Activated T-helper 2 cell treated with anti-CD3 and anti-CD28 coated beads, Interferon-gamma antibody, Interleukin-2, Interleukin-4, amounts not matched to agents 10 μg/mL and 5 μg/mL and 100 μg/mL, durations not matched to agents 14 hours and 24 hours and 36 hours (primary cell): Measurements from ENCODE around the gene AHCYL1. TPM values are rescaled to one million over a fixed set of nuclear protein-coding genes. Genes with fewer than 3 reads are reported as not detected.

Source experiments
- DNase-seq: peaks from one replicate; pipeline ENCODE4 v3.0.0; 2021; ENCODE audit warnings: low spot score
- H3K27ac Mint-ChIP-seq: one replicate; pipeline ENCODE4 v1.8.0; 2021; ENCODE audit warnings: mixed read lengths
- H3K27me3 Mint-ChIP-seq: one replicate; pipeline ENCODE4 v1.8.0; 2021; ENCODE audit warnings: low read depth, mixed read lengths
- H3K36me3 Mint-ChIP-seq: one replicate; pipeline ENCODE4 v1.8.0; 2021; ENCODE audit warnings: low read depth, mixed read lengths
- H3K4me1 Mint-ChIP-seq: one replicate; pipeline ENCODE4 v1.8.0; 2021; ENCODE audit warnings: low read depth, mixed read lengths
- H3K4me3 Mint-ChIP-seq: one replicate; pipeline ENCODE4 v1.8.0; 2021; ENCODE audit warnings: low read depth, mild to moderate bottlenecking, moderate library complexity, mixed read lengths
- H3K9me3 Mint-ChIP-seq: one replicate; pipeline ENCODE4 v1.8.0; 2021; ENCODE audit warnings: mixed read lengths
- intact Hi-C: fragments of 100-400 bp; cut with micrococcal nuclease; formaldehyde crosslinking; loops from one replicate; pipeline ENCODE4 v1.15.1; 2023
- total RNA-seq: library from RNA; stranded (reverse); gene quantifications from 2 replicates; pipeline ENCODE4 v1.2.3, GENCODE V29; 2022

Gene AHCYL1
- total RNA-seq, 1 donor from 2014 or later: 85.8 TPM

DNA sequence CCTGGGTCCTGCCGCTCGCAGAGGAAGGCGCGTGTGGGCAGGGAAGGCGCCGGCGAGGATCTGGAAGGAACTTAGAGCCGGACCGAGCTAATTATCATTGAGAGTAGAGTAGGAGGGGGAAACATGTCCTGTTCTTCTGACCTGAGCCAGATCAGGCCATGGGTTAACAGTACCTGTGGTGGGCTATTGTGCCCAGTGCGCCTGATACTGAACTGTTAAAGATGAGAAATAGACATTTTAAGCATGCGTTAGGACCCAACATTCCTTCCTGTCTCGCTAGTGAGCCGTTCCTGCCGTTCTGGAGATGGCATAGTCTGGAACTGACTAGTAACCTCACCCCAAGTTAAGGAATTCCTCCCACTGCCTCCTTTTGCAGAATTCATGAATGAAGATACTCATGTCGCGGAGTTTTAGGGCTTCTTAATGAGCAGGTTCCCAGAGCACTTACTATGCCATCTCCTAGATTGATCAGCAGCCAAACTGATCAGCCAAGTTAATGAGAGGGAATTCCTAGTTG lies 50.7 kb downstream of the AHCYL1 start:
- peaks cover 28% of the 10 kb centered on the region for H3K36me3 Mint-ChIP-seq

DNA sequence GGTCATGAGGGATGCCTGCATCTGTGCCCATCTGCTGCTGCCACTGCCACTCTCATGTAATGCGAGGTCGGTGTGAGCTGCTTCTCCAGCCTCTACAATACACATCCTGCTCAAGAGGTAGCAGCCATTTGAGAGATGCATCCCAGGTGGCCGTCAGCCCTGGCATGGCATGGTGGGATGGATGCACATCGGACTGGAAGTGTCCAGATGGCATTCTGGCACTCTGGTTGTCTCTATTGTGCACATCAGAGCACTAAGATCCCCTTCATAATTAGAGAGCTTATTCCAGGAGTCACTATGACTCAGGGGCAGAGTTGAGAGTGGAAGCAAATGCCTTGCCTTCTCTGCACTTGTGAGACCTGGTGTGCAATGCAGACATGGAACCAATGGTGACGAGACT lies 53.7 kb downstream of the AHCYL1 start:
- no peaks in the 10 kb centered on the region for H3K27me3 Mint-ChIP-seq
- H3K4me1 Mint-ChIP-seq: peaks cover 25% of the 10 kb centered on the region

More for the DNA sequence above, 50.7 kb downstream of the AHCYL1 start:
- intact Hi-C loops: loop anchor here (2.0 kb wide), 2 partner anchors 304 to 414 kb away; partner anchors contain the start of gene RBM15
- peaks cover 38% of the 10 kb centered on the region for H3K4me1 Mint-ChIP-seq
- H3K27ac Mint-ChIP-seq: peak overlapping the region; percentile 64
- no peak for DNase-seq
- no peaks in the 10 kb centered on the region for H3K27me3 Mint-ChIP-seq
- H3K9me3 Mint-ChIP-seq: no peaks in the 10 kb centered on the region
- peak overlapping the region; percentile 90 for H3K4me3 Mint-ChIP-seq

DNA sequence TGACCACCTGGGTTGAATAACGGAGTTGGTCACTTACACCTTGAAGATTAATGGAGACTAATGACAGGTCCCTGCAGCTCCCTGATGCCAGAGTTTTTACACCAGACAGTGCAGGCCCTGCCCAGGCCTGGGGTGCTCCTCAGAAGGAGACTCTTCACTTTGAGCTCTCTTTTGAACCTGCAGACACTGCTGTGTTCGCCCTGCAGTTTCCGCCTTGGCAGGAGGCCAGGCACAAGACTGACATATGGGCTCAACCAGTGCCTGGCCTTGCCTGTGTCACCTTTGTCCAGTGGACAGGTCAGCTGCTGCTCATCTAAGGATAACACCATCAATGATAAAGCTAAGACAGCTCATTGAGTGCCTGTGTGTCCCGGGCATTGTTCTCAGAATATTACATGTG lies 55.1 kb downstream of the AHCYL1 start:
- H3K36me3 Mint-ChIP-seq: peaks cover 64% of the 10 kb centered on the region
- H3K27me3 Mint-ChIP-seq: no peaks in the 10 kb centered on the region
- H3K9me3 Mint-ChIP-seq: no peaks in the 10 kb centered on the region
- H3K4me3 Mint-ChIP-seq: no peak overlapping the region
- DNase-seq: no peak
- intact Hi-C loops: no loop called here
- H3K27ac Mint-ChIP-seq: no peak overlapping the region
- H3K4me1 Mint-ChIP-seq: peaks cover 17% of the 10 kb centered on the region

More for the DNA sequence above, 53.7 kb downstream of the AHCYL1 start:
- no peak for DNase-seq
- intact Hi-C loops: no loop called here
- Mint-ChIP-seq H3K4me3 (no peak overlapping the region), H3K27ac (no peak overlapping the region), H3K9me3 (no peaks in the 10 kb centered on the region), H3K36me3 (peaks cover 54% of the 10 kb centered on the region)

DNA sequence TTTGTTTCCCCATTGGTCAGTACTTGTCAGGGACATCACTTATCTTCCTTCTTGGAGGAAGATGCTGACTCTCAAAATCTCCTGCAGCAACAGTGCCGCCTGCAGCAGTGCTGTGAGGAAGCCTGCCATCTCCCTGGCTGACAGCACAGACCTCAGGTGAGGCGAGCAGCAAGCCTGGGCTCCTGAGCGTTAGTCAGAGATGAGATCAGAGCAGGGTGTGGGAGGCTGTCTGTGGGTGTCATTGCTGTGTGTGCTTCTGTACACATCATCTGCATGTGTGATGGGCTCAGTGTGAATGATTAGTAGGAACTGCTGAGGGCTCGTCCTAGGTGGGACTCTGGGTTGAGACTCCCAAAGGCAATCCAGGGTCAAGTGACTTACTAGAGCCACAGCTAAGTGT lies 56.0 kb downstream of the AHCYL1 start:
- H3K27ac Mint-ChIP-seq: no peak overlapping the region
- intact Hi-C loops: no loop called here
- no peak overlapping the region for H3K4me3 Mint-ChIP-seq
- peaks cover 67% of the 10 kb centered on the region for H3K36me3 Mint-ChIP-seq
- peaks cover 11% of the 10 kb centered on the region for H3K4me1 Mint-ChIP-seq
- no peaks in the 10 kb centered on the region for H3K27me3 Mint-ChIP-seq
- no peaks in the 10 kb centered on the region for H3K9me3 Mint-ChIP-seq
- no peak for DNase-seq

DNA sequence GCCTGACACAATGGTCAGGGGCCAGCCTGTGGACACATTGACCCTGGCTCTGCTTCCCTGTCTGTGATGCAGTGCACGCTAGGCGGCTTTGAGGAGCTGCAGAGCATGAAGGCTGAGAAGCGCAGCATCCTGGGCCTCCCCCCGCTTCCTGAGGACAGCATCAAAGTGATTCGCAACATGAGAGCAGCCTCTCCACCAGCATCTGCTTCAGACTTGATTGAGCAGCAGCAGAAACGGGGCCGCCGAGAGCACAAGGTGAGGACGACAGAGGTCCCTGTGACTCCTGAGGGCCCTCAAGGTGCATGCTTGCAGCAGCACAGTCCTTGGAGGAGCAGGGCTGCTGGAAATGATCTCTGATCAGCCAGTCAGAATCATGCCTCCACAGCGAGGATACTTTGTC lies 58.5 kb downstream of the AHCYL1 start:
- Mint-ChIP-seq H3K4me3 (no peak overlapping the region), H3K36me3 (peaks cover 85% of the 10 kb centered on the region), H3K27ac (no peak overlapping the region), H3K9me3 (no peaks in the 10 kb centered on the region), H3K4me1 (peaks cover 4% of the 10 kb centered on the region), H3K27me3 (no peaks in the 10 kb centered on the region)
- DNase-seq: no peak
- intact Hi-C loops: no loop called here

GRCh38 chr1:110047463-110047862 lies 62.9 kb downstream of the AHCYL1 start:
- intact Hi-C loops: no loop called here
- Mint-ChIP-seq H3K4me1 (no peaks in the 10 kb centered on the region), H3K27ac (no peak overlapping the region), H3K4me3 (no peak overlapping the region), H3K9me3 (no peaks in the 10 kb centered on the region), H3K36me3 (peaks cover 69% of the 10 kb centered on the region), H3K27me3 (no peaks in the 10 kb centered on the region)
- no peak for DNase-seq

DNA sequence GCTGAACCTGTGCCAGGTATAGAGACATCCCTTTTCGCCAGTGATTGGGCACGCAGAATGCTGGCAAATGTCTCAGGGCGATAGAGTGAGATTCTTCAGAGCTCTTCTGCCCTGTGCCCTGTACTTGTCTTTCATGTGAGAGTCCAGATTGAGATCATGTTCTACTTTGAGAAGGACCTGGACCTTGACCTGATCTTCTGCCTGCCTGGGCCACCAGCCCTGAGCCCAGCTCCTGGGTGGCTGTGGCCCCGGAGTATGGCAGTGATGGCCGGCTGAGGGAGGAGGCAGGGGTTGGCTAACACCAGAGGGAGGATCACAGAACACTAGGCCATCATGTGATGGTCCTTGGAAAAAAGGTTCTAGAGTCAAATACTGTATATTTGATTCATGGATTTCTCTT lies 63.7 kb downstream of the AHCYL1 start:
- no peaks in the 10 kb centered on the region for H3K27me3 Mint-ChIP-seq
- no peak overlapping the region for H3K4me3 Mint-ChIP-seq
- no peaks in the 10 kb centered on the region for H3K4me1 Mint-ChIP-seq
- intact Hi-C loops: no loop called here
- H3K27ac Mint-ChIP-seq: no peak overlapping the region
- peaks cover 69% of the 10 kb centered on the region for H3K36me3 Mint-ChIP-seq
- DNase-seq: no peak
- no peaks in the 10 kb centered on the region for H3K9me3 Mint-ChIP-seq

- H3K9me3 Mint-ChIP-seq: no peaks in the 10 kb centered on the region
- no peaks in the 10 kb centered on the region for H3K27me3 Mint-ChIP-seq
- no peak for DNase-seq
- no peaks in the 10 kb centered on the region for H3K4me1 Mint-ChIP-seq
- H3K4me3 Mint-ChIP-seq: no peak overlapping the region
- no peak overlapping the region for H3K27ac Mint-ChIP-seq
- H3K36me3 Mint-ChIP-seq: peaks cover 69% of the 10 kb centered on the region
- intact Hi-C loops: no loop called here
Observed at GRCh38 chr1:110048923-110049601, 64.5 kb downstream of the AHCYL1 start.

GRCh38 chr1:110049801-110050601 lies 65.4 kb downstream of the AHCYL1 start:
- Mint-ChIP-seq H3K4me1 (no peaks in the 10 kb centered on the region), H3K27ac (no peak overlapping the region), H3K27me3 (no peaks in the 10 kb centered on the region), H3K36me3 (peaks cover 73% of the 10 kb centered on the region), H3K4me3 (no peak overlapping the region), H3K9me3 (no peaks in the 10 kb centered on the region)
- intact Hi-C loops: no loop called here
- DNase-seq: no peak

DNA sequence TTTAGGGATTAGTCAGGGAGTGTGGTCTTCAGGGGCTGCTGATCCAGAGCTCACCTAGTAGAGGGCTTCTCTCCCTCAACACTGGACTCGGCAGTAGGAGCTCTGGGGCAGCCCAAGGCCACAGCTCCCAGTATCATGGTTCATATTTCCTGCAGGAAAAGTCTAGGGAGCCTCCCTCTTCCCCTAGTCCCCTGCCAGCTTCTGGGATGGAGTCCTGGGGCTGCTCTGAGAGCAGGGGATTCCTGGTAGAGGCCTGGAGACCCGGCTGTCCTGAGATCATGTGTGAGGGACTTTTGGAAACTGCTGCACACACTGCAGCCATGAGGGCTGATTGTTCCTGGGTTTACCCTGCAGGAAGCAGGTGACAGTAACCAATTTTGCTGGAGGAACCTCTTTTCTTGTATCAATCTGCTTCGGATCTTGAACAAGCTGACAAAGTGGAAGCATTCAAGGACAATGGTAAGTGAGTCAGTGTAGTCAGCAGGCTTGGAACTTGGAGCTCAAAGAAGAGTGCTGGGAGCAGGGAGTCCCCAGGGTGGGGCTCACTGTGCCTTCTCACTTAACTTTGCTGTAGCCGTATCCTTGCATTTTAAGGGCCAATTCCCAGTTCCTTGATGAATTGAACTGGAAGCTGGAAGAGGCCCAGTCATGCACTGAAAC lies 66.2 kb downstream of the AHCYL1 start:
- no peak for DNase-seq
- Mint-ChIP-seq H3K4me3 (no peak overlapping the region), H3K27ac (no peak overlapping the region), H3K36me3 (peaks cover 73% of the 10 kb centered on the region), H3K27me3 (no peaks in the 10 kb centered on the region), H3K9me3 (no peaks in the 10 kb centered on the region), H3K4me1 (no peaks in the 10 kb centered on the region)
- intact Hi-C loops: no loop called here

- Mint-ChIP-seq H3K27me3 (no peaks in the 10 kb centered on the region), H3K4me3 (no peak overlapping the region), H3K36me3 (peaks cover 74% of the 10 kb centered on the region), H3K9me3 (no peaks in the 10 kb centered on the region), H3K27ac (no peak overlapping the region), H3K4me1 (no peaks in the 10 kb centered on the region)
- intact Hi-C loops: no loop called here
- no peak for DNase-seq
Observed at GRCh38 chr1:110051262-110051648, 66.7 kb downstream of the AHCYL1 start.

- Mint-ChIP-seq H3K36me3 (peaks cover 68% of the 10 kb centered on the region), H3K9me3 (no peaks in the 10 kb centered on the region), H3K27ac (no peak overlapping the region), H3K4me3 (no peak overlapping the region), H3K27me3 (no peaks in the 10 kb centered on the region), H3K4me1 (no peaks in the 10 kb centered on the region)
- peak; percentile 40 for DNase-seq
- intact Hi-C loops: loop anchor here (2.0 kb wide), 1 partner anchor 53 kb away; no protein-coding TSS in a partner anchor
Observed at GRCh38 chr1:110053552-110054428, 69.2 kb downstream of the AHCYL1 start.
